Stimulated activated CD8-positive, alpha-beta memory T cell treated with anti-CD3 and anti-CD28 coated beads, Interleukin-12 subunit alpha, Interleukin-12 subunit beta, amount 100 ng/mL, for 24 hours (primary cell): ENCODE measurements around the gene LAMB4.

Experiments
- DNase-seq: peaks from one replicate; pipeline ENCODE4 v3.0.0-alpha.2; 2020; ENCODE audit errors: extremely low read depth

Gene LAMB4

DNA sequence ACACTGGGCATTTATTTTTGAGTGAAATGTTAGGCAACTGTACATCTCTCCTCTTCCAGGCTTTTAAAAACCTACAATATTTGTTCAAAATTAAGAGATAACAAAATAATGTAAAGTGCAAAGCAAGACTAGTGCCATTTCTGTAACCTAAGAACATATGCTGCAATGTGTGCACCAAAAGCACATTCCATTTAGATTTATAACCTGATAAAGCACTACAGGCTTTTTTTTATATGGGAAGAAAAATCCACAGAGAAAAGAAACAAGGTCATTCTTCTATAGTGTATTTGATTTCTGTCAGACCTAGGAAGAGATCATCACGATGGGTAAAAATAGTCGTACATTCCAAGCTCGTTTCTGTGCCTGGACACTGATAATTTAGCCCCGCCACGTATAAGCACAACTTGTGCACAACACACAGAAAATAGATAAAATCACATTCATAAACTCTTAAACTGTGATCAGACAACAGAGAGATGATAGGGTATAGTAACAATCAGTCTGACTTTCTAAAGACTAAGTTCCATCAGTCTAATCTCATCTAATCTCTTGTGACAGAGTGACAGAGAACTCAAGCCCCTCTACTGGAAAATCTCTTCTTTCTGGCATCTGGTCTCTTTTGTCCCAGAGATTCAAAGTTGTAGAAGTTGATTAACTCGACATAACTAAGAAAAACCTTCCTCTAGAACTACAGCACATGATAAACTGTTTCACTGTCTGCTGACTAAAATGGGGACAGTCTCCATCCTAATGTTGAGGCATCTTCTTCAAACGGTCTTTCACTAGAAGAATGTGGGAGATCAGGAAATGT, 133.9 kb downstream of the LAMB4 start:
- no peak for DNase-seq

DNA sequence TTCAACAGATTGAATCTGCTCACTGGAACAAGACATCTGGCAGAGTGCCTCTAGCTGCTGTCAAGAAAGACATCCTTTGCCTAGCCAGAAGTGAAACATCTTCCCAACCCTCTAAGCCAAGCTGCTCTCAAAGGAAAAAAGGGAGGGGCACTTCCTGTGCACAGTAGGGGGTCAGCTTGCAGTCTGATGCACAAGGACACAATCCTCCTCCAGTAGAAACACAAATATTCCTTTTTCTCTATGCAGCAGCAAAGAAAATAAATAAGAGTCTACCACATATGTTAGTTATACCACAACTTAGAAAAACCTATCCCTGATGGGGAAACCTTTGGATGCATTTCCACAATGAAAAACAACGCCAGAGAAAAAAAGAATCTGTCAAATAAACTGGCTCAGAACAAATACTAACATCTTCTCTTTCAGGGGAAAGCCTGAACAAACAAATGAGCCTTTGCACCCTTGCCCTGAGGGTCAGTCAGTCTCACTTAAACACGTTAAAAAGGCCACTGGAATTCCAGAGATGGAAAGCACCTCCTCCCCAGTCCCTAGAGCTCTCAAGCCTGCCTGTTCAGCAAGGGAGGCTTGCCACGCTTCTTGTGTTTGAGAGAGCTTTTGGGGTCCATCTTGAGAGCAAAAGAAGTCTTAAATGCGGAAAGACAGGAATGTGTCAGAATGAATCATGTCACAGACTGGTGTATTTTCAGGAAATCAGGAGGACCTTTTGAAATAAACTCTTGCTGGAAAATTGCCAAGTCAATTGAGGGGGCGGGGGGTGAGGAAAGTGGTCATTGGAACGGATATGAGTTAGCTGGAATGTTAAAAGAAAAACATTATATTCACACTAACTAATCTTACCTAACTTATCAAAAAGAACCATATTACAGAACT, 134.7 kb downstream of the LAMB4 start:
- no peak for DNase-seq

DNA sequence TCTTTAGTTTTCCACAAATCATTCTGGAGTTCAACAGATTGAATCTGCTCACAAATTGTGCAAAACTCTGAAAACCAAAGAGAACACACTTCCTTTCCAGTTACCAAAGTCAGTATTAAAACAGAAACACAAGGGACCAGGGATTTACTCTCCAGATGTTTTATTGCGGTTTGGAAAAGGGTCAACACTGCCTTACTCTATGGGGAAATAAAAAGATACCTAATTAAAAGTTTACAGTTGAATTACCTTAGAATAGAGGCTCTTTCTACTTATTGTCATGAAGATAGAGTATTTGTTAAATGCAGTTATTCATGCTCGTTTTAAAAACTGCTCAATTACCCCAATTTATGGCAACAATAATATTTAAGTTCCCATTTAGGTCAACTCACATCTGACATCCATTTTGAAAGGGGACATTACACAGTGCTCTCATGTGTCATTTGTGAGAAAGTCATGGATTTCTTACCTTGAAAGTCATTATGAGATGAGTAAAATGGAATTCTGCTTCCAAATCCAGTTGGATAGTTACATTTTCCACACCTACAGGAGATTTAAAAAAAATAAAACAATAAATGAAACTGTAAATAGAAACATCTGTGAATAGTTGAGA, 135.6 kb downstream of the LAMB4 start:
- no peak for DNase-seq

DNA sequence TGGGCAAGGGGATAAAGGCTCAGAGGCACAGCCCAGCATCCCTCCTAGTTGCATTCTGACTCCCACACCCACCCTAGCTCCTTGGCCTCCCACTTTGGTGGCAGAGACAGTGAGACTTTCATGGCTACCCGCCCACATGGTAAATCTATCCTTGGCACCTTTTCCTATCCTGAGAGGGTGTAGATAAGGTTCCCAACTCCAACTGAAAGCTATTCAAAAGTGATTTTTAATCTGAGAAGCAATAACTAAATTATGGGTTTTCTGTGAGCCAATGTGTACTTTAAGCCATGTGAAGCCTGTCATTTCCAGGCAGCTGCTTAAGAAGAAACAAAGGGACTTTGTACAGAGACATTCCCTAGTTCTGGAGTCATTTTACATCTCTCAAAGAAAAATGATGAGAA, 136.3 kb downstream of the LAMB4 start:
- DNase-seq, result no peak

DNA sequence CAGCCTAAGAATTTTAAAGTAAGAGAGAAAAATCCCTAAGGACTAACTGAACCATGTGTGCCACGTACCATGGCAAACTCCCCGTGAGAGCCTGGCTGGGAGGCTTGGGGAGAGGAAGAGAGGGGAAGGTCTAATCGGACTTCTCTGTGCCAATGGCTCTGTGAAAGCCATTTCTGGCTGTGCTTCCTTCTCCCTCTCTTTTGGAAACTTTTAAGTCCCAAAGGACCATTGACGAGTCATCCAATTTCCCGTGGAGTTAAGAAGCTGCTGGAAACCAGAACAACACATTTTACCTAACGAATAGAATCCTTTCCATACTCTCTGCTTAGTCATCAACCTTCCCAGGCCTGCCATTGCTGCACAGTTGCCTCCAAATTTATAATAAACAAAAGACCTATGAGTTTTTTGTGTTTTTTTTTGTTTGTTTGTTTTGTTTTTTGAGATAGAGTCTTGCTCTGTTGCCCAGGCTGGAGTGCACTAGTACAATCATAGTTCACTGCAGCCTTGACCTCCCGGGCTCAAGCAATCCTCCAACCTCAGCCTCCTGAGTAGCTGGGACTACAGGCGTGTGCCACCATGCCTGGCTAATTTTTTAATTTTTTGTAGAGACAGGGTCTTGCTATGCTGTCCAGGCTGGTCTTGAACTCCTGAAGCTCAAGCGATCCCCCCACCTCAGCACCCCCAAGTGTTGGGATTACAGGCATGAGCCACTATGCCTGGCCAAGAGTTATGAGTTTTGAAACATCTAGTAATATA, 140.4 kb downstream of the LAMB4 start:
- DNase-seq, result no peak

DNA sequence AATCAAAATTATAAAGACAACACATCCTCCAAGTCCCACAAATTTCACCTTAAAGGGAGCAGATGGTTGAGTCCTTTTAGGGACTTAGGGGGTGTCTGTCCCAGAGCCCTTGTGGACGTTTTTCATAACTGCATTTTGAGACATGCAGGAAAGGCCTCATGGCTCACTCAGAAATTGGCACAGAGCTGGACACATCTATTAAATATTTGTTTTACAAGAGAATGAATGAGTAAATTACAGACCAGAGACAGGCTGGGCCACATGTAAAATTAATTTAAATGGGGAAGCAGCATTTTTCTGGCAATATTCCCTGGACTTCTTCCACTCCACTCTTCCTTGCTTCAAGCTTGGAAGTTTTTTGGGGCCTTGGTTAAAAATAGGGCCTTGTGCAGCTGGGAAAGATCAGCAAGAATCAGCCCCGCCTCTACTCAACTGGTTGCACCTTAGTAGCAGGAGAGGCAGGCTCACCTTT, 147.2 kb downstream of the LAMB4 start:
- no peak for DNase-seq

DNA sequence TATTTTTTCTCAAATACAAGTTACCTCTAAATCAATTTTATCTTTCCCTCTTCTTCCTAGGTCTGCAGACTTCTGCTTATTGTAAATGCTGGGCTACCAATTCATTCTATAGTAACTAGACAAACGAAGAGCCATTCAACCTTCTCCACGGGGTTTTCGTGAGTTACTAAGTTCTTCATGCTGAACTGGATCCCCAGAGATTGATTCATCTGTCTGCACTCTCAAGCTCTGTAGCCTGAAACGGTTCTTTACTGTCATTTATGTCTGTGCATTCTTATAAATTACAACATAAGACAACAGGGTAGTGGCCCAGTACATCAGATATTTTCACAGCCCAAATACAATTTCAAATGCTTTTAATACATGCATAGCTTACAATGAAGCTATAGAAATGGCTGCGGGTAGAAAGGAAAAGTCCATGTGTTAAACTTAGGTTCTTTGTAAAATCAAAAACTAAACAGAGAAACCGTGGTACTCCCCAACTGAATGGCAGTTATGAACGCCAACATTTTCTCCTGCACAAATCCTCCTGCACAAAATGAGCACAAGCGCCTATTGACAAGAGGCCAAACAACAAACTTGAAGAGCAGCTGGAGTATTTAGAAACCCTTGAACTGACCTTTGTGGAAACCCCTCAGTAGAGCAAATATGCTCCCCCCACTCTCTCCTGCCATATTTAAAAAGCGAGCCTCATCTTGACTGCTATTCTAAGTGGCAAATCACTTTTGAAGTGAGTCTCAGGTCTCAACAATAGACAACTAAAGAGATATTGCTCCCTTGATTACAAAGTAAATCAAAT, 147.9 kb downstream of the LAMB4 start:
- no peak for DNase-seq

DNA sequence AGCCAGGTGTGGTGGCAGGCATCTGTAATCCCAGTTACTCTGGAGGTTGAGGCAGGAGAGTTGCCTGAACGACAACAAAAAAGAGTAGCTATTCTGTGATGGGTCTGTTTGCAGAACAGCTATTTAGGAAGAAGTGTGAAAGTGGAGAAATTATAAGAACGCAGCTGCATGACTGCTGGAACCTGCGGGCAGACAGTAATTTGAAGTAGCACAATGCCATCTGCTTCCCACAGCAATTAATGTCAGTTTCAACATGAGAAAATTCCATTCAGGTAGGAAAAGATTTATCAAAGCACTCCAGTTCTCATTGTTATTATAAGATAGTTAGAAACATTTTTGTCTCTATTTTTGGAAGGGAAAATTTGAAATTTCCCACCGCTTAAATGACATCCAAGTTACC, 148.7 kb downstream of the LAMB4 start:
- DNase-seq, result no peak

DNA sequence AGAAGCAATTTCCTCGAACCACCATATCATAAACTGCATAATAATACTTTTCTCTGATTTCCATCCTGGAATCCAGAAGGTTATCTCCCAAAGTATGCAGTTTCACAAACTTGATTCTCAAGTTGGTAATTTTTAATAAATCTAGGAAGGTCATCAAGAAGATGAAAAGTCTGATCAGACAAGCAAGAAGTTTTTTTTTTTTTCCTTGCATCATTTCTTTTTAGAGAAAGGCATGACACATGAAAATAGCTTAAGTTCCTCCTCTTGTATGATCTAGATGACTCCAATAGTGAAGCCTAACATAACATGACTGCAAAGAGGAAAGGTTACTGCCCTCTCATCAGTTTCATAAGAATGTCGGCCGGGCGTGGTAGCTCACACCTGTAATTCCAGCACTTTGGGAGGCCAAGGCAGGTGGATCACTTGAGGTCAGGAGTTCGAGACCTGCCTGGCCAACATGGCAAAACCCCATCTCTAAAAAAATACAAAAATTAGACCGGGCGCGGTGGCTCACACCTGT, 149.4 kb downstream of the LAMB4 start:
- no peak for DNase-seq

DNA sequence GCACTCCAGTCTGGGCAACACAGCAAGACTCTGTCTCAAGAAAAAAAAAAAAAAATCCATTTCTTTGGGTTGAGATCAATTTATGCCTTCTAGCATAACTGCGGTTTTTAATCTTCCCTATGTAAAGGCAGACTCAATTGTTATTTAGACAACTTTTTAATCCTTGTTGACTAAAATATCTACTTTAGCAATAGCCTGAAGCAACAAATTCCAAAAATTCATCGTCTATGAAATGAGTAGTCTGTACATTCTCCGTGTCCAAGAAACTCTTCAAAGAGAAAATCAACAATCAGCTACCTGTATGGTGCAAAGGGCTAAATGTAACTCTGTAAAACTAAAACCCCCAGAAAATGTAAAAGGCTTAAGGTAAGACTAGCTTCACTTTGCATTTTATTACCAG, 150.0 kb downstream of the LAMB4 start:
- DNase-seq, result no peak

DNA sequence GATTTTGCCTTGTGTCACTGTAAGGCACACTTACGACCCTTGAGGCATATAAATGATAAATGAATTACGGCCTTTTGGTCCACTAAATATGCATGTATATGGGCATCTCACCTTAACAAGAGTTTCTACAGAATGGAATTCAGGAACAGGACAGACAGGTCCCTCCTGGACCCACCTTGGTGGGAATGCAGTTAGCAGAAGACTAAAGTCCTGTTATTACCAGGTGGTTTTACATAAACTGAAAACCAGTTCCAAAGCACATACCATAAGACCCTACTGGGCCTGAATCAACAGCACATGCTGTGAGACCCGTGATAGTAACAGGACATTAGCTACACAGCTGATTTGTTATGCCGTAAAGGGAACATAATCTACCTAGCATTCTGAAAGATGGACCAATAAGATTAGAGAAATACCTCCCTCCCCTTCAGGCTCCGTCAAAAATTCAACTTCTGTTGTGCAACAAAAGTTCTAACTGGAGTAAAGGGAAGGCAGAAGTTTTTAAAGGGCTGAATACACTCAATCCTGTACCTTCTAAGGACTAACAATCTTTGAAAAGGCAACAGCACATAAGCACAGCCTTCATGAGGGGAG, 151.2 kb downstream of the LAMB4 start:
- no peak for DNase-seq

DNA sequence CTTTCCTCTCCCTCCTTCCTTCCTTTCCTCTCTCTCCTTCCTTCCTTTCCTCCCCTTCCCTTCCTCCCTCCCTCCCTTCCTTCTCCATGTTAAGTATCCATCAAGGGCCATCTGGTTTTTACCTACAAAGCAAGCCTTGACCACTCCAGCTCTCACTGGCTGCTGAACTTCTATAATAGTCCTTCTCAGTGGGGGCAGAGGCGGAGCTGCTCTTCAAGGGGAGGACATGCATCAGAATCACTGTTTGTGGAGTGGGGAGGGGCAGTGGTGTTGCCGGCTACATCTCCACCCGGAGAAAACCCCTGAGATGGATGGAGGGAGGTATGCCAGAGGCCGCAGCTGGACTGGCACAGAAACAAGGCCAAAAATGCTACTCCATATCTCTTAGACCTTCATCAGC, 153.1 kb downstream of the LAMB4 start:
- no peak for DNase-seq

DNA sequence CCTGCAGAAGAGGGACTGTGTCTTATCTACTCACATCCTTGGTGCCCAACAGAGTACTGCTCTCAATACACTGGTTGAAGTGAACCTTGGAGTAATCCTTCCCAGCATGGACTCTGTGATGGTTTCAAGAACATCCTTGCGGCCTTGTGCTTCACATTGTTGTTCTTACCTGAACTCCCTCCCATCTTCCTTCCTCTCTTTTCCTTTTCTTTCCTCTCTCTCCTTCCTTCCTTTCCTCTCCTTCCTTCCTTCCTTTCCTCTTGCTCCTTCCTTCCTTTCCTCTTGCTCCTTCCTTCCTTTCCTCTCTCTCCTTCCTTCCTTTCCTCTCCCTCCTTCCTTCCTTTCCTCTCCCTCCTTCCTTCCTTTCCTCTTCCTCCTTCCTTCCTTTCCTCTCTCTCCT, 153.5 kb downstream of the LAMB4 start:
- no peak for DNase-seq

DNA sequence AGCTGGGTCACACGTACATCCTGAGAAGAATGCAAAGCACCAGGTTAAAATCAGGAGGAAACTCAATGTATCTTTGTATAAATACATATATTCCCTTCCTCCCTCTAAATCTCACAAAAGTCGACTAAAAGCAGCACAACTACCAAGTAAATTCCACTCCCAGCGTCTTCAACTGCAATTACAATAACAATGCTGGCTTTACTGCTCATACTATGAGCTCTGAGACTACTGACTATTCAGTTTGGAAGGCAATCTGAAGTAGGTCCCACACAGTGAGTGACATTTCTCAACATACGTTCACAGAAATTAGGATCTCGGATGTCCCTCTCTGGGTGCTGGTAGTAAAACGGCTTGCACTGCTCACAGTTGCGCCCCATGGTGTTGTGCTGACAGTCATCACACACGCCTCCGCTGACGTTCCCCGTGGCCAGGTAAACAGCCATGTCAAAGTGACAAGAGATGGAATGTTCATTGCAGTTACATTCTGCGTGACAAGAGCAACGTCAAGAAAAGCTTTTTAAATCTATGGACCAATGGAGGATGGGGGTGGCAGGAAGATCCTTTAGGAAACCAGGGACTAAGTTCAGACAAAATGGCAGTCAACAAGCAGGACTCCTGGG, 154.7 kb downstream of the LAMB4 start:
- DNase-seq, result no peak

DNA sequence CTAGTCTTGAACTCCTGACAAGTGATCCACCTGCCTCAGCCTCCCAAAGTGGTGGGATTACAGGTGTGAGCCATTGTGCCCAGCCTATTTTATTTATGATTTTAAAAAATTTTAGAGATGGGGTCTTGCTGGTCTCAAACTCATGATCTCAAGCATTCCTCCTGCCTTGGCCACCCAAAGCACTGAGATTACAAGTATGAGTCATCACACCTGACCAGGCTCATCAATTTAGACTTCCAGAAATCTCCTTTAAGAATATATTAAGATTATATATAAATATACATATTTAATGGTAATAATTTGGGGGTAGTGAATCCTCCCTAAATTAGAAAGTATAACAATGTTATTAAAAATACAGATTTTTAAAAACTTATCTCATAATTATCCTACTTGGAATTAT, 156.3 kb downstream of the LAMB4 start:
- no peak for DNase-seq
